HG03460 (cell line): ENCODE results near the gene KRTAP10-4.

Experiments
- ATAC-seq: cut with Tn5 transposase; IDR thresholded peaks from one replicate; pipeline ENCODE4 v1.9.1; 2021; ENCODE audit not compliant: unreplicated experiment

Gene KRTAP10-4

GRCh38 chr21:44615466-44615865, 41.9 kb downstream of the KRTAP10-4 start:
- no peak for ATAC-seq

GRCh38 chr21:44615911-44616590, 42.5 kb downstream of the KRTAP10-4 start:
- no peak for ATAC-seq

DNA sequence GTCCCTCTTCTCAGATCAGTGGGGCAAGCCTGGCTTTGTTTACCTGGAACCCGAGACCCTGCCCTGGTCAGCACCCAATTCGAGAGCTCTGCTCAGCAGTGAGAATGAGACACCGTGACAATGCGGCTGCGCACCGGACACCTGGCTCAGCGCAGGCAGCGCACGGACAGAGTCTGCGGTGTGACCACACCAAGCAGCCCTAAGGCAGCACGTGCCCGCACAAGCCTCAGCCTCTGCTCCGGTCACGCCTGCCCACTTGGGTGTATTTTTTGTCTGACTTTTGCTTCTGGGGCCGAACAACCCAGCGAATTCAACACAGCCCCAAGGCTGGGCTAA, 43.0 kb downstream of the KRTAP10-4 start:
- no peak for ATAC-seq

- no peak for ATAC-seq
Observed at GRCh38 chr21:44617071-44617501, 43.6 kb downstream of the KRTAP10-4 start.

DNA sequence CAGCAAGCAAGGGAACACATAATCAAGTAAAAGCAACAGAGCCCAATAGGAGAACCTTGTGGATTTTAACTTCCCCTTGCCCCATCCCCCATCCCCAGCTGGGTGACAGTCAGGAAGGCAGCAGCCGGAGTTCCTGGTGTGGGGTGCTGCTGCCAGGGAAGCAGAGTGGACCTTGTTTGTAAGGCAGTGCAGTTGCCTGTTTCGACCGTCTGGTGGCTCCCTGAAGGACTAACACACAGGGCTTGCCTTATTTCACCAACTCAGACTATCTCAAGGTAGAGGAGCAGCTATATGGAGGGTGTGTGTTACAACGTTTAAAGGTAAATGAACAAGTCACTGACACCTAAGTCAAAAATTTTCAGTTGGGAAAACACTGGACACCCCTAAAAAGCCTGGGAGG, 45.0 kb downstream of the KRTAP10-4 start:
- ATAC-seq = no peak

DNA sequence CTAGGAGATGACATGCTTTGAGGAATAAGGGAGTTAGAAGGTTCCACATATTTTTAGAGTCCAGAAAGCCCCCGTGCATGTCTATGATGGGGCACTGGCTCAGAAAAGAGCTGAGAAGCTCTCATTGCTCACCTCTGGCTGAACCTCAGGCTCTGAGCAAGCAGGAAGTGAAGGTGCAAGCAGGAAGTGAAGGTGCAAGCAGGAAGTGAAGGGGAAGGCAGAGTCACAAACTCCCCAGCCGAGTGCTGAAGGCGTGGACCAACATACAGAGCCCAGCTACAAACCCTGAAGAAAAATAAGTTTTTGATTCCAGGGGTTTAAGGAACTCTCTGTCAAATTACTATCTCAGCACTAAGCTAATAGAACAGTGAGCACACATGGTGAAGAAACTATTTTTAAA, 45.4 kb downstream of the KRTAP10-4 start:
- ATAC-seq = no peak

DNA sequence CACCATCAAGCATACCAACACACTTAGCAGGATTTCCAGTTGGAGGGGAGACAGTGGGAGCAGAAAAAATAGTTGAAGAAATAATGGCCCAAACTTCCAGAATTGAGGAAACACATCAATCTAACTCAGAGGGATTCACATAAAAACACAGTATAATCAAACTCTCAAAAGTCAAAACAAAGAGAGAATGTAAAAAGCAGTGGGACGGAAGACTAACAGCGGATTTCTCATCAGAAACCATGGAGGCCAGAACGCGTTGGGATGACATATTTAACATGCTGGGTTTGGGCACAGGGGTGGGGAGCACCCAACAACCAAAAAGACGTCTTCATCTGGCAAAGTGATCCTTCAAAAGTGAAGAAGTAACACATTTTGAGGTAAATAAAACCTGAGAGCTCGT, 46.4 kb downstream of the KRTAP10-4 start:
- no peak for ATAC-seq

DNA sequence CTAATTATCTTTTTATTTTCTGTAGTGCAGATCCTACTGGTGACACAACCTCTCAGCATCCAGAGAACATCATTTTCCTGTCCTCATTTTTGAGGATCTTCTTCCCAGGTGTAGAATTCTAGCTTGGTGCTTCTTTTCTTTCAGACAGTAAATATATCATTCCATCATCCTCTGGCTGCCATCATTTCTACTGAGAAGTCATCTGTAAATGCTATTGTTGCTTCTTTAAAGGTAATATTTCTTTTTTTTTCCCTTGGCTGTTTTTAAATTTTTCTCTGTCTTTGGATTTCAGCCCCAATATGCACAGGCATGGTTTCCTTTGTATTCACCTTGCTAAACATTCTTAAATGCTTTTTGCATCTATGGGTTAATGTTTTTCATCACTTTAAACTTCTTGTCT, 50.0 kb downstream of the KRTAP10-4 start:
- no peak for ATAC-seq
